WERI-Rb-1 (cell line): ENCODE results near the gene GRID1.

Source experiments
- DNase-seq: peaks from one replicate; pipeline ENCODE4 v3.0.0-alpha.2; 2020
- H3K27ac ChIP-seq: fragments of 250-450 bp; sonication (Bioruptor Pico); 2 replicates; pipeline ENCODE4 v1.5.1; 2020; ENCODE audit warnings: mild to moderate bottlenecking, moderate library complexity
- H3K27me3 ChIP-seq: fragments of 250-450 bp; sonication (Bioruptor Pico); 2 replicates; pipeline ENCODE4 v1.5.1; 2021; ENCODE audit warnings: mild to moderate bottlenecking, low read depth, moderate library complexity; ENCODE audit not compliant: insufficient read depth, severe bottlenecking
- H3K36me3 ChIP-seq: fragments of 250-450 bp; sonication (Bioruptor Pico); 2 replicates; pipeline ENCODE4 v1.5.1; 2020; ENCODE audit warnings: mild to moderate bottlenecking, moderate library complexity
- H3K4me3 ChIP-seq: 2 replicates; pipeline ENCODE4 v1.5.1; 2011; ENCODE audit warnings: low read depth, mild to moderate bottlenecking, control low read depth, low read length
- H3K9me3 ChIP-seq: fragments of 250-450 bp; sonication (Bioruptor Pico); 2 replicates; pipeline ENCODE4 v1.5.1; 2021; ENCODE audit warnings: mild to moderate bottlenecking, moderate library complexity; ENCODE audit not compliant: severe bottlenecking
- TF ChIP-seq, protein P1 (sequence below): IDR thresholded peaks from 2 replicates; pipeline ENCODE4 v1.5.1; 2011; ENCODE audit warnings: low read depth, mild to moderate bottlenecking, control low read depth, inconsistent platforms, low read length

Gene GRID1

GRCh38 chr10:86329896-86330680, 36.5 kb downstream of the GRID1 start:
- H3K27me3 ChIP-seq, result no peaks in the 10 kb centered on the region
- no peak for DNase-seq
- no peak overlapping the region for H3K4me3 ChIP-seq
- H3K27ac ChIP-seq, result no peak overlapping the region
- TF ChIP-seq, protein P1, sequence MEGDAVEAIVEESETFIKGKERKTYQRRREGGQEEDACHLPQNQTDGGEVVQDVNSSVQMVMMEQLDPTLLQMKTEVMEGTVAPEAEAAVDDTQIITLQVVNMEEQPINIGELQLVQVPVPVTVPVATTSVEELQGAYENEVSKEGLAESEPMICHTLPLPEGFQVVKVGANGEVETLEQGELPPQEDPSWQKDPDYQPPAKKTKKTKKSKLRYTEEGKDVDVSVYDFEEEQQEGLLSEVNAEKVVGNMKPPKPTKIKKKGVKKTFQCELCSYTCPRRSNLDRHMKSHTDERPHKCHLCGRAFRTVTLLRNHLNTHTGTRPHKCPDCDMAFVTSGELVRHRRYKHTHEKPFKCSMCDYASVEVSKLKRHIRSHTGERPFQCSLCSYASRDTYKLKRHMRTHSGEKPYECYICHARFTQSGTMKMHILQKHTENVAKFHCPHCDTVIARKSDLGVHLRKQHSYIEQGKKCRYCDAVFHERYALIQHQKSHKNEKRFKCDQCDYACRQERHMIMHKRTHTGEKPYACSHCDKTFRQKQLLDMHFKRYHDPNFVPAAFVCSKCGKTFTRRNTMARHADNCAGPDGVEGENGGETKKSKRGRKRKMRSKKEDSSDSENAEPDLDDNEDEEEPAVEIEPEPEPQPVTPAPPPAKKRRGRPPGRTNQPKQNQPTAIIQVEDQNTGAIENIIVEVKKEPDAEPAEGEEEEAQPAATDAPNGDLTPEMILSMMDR, result no peak
- no peaks in the 10 kb centered on the region for H3K36me3 ChIP-seq
- H3K9me3 ChIP-seq, result no peaks in the 10 kb centered on the region

GRCh38 chr10:86329093-86329710, 37.4 kb downstream of the GRID1 start:
- no peak overlapping the region for H3K27ac ChIP-seq
- no peaks in the 10 kb centered on the region for H3K27me3 ChIP-seq
- TF ChIP-seq, protein P1, result no peak
- no peaks in the 10 kb centered on the region for H3K9me3 ChIP-seq
- no peak for DNase-seq
- no peak overlapping the region for H3K4me3 ChIP-seq
- H3K36me3 ChIP-seq, result no peaks in the 10 kb centered on the region

DNA sequence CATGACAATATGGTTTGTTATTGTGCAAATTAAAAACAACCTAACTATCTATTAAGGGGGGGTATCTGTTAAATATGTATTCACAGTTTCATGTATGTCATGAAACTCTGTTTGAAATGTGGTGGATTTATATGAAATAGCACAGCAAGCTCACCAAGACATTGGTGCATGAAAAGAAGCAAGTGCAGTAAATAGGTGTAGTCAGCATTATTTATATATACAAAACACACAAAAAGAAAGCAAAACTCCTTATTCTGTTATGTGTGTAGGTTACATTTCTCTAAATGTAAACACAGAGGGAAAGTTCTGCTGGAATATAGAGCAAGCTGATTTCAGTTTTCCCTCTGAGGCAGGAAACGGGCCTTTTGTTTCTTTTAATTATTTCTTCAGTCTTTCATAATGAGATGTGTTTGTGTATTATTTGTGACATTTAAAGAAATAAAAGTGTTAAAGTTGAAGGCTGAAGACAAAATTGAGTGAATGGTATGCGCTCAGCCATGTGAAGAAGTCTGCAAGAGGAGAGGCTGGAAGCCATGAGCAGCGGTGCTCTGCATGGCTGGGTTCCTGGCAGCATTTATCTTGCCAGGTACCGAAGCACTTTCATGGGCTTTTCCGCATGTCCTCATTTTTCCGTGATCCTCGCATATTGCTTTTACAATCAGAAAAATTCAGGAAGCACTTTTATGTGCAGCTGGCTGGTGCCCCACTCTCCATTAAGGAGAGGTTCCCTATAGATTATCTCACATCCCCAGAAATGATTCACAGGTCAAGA, 38.5 kb downstream of the GRID1 start:
- Histone ChIP-seq H3K9me3 (no peaks in the 10 kb centered on the region), H3K27ac (no peak overlapping the region), H3K27me3 (no peaks in the 10 kb centered on the region), H3K4me3 (no peak overlapping the region), H3K36me3 (no peaks in the 10 kb centered on the region)
- DNase-seq, result no peak
- TF ChIP-seq, protein P1, result no peak

GRCh38 chr10:86325158-86325557, 41.4 kb downstream of the GRID1 start:
- no peaks in the 10 kb centered on the region for H3K9me3 ChIP-seq
- no peak overlapping the region for H3K27ac ChIP-seq
- DNase-seq, result no peak
- TF ChIP-seq, protein P1, result peak; percentile 40
- no peak overlapping the region for H3K4me3 ChIP-seq
- H3K36me3 ChIP-seq, result no peaks in the 10 kb centered on the region
- no peaks in the 10 kb centered on the region for H3K27me3 ChIP-seq

GRCh38 chr10:86321568-86321967, 45.0 kb downstream of the GRID1 start:
- Histone ChIP-seq H3K9me3 (no peaks in the 10 kb centered on the region), H3K36me3 (no peaks in the 10 kb centered on the region), H3K27ac (no peak overlapping the region), H3K27me3 (no peaks in the 10 kb centered on the region), H3K4me3 (no peak overlapping the region)
- DNase-seq, result no peak
- TF ChIP-seq, protein P1, result no peak
